DOHH2 (cell line): Measurements from ENCODE around the gene LTB4R2.

ENCODE experiments used
- H3F3A ChIP-seq: fragments of 200-600 bp; sonication (generic), shearing (Covaris generic); 2 replicates; pipeline ENCODE4 v1.6.0; 2016; ENCODE audit warnings: antibody characterized with exemption, mild to moderate bottlenecking; ENCODE audit not compliant: control insufficient read depth, insufficient read depth
- H3K27ac ChIP-seq: fragments of 200-600 bp; sonication (generic); 2 replicates; pipeline ENCODE4 v1.5.1; 2014; ENCODE audit warnings: low read depth, mild to moderate bottlenecking, low read length, moderate library complexity
- H3K27me3 ChIP-seq: fragments of 200-600 bp; sonication (generic); 2 replicates; pipeline ENCODE4 v1.6.1; 2014; ENCODE audit warnings: mild to moderate bottlenecking, low read length, mixed read lengths; ENCODE audit not compliant: control insufficient read depth
- H3K36me3 ChIP-seq: fragments of 200-600 bp; sonication (generic); 2 replicates; pipeline ENCODE4 v1.6.1; 2014; ENCODE audit warnings: mild to moderate bottlenecking, low read length, moderate library complexity, mixed read lengths; ENCODE audit not compliant: control insufficient read depth
- H3K4me1 ChIP-seq: fragments of 200-600 bp; sonication (generic); 2 replicates; pipeline ENCODE4 v1.6.1; 2014; ENCODE audit warnings: mild to moderate bottlenecking, low read length, mixed read lengths; ENCODE audit not compliant: control insufficient read depth
- H3K4me2 ChIP-seq: fragments of 200-600 bp; sonication (generic); 2 replicates; pipeline ENCODE4 v1.6.0; 2014; ENCODE audit warnings: mild to moderate bottlenecking, low read length, moderate library complexity
- H3K4me3 ChIP-seq: fragments of 200-600 bp; sonication (generic); 2 replicates; pipeline ENCODE4 v1.5.1; 2014; ENCODE audit warnings: mild to moderate bottlenecking, low read length, mixed read lengths
- H3K79me2 ChIP-seq: fragments of 200-600 bp; sonication (generic); 2 replicates; pipeline ENCODE4 v1.6.1; 2014; ENCODE audit warnings: mild to moderate bottlenecking, low read length, mixed read lengths; ENCODE audit not compliant: control insufficient read depth
- H3K9me2 ChIP-seq: fragments of 200-600 bp; sonication (generic); replicated peaks from 2 replicates; pipeline ENCODE4 v1.6.1; 2014; ENCODE audit warnings: mild to moderate bottlenecking, low read length, mixed read lengths; ENCODE audit not compliant: control insufficient read depth
- H3K9me3 ChIP-seq: fragments of 200-600 bp; sonication (generic); 2 replicates; pipeline ENCODE4 v1.6.1; 2014; ENCODE audit warnings: antibody characterized with exemption, low read length, mixed read lengths; ENCODE audit not compliant: control insufficient read depth, insufficient read depth
- H4K20me1 ChIP-seq: fragments of 200-600 bp; sonication (generic); 2 replicates; pipeline ENCODE4 v1.6.0; 2014; ENCODE audit warnings: low read depth, mild to moderate bottlenecking, antibody characterized with exemption, low read length, moderate library complexity; ENCODE audit not compliant: control insufficient read depth, insufficient read depth
- CTCF ChIP-seq: fragments of 200-600 bp; sonication (generic); IDR thresholded peaks from one replicate; pipeline ENCODE4 v1.5.1; 2014; ENCODE audit warnings: antibody characterized with exemption, mild to moderate bottlenecking, low read depth, low read length; ENCODE audit not compliant: poor library complexity, severe bottlenecking
- EZH2phosphoT487 ChIP-seq: fragments of 200-600 bp; sonication (generic); IDR thresholded peaks from 2 replicates; pipeline ENCODE4 v1.6.1; 2017; ENCODE audit warnings: borderline replicate concordance, mild to moderate bottlenecking, antibody characterized with exemption, low read length, moderate library complexity, mixed read lengths

LTB4R2 gene, protein sequence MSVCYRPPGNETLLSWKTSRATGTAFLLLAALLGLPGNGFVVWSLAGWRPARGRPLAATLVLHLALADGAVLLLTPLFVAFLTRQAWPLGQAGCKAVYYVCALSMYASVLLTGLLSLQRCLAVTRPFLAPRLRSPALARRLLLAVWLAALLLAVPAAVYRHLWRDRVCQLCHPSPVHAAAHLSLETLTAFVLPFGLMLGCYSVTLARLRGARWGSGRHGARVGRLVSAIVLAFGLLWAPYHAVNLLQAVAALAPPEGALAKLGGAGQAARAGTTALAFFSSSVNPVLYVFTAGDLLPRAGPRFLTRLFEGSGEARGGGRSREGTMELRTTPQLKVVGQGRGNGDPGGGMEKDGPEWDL

DNA sequence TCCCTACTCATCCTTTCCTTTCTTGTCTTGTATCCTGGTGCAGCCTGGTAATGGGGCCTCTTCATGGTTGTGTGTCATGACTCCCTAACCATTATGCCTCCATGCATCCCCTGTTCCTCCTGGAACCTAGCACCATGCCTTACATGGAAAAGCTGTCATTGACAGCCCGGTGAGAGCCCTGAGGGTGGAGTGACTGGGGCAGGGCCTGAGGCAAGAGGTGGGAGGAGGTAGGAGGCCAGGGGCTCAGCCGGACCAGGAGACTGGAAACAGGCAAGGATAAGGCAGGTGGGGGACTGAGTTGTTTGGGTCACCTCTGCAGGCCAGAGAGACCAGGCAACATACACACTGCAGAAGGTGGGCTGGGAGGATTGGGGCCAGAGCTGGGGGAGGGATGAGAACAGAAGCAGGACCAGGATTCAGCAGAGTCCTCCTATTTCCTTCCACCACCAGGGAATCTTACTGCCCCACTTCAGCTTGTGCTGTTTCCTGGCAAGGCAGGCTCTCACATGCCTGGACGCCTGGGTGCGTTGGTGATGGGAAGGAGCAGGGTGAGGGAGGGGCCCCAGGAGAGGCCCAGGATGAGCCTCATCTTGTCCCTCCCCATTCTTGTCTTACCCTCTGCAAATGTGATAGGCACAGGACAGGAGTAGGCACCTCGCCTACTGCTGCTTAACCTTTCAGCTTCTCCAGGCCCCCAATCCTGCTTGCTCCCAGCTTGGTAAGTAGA, at the start of gene LTB4R2:
Gene LTB4R2, plus strand, starts transcription at position 603 of the 727 bp plus-strand sequence. CDS start 525 bp downstream, outside the sequence.
- Histone ChIP-seq H3K9me3 (no peaks in the 10 kb centered on the region), H3K4me1 (peaks cover 44% of the 10 kb centered on the region), H3K4me2 (peak within 1 kb of the TSS; percentile 61), H3K4me3 (peak within 1 kb of the TSS; percentile 50), H3K9me2 (no peaks in the 10 kb centered on the region), H3K27ac (peak within 1 kb of the TSS; percentile 28), H3F3A (peaks cover 10% of the 10 kb centered on the region; the same call in 1 of the 2 replicates), H3K36me3 (peaks cover 73% of the 10 kb centered on the region), H4K20me1 (no peaks in the 10 kb centered on the region), H3K79me2 (0 out of 2 replicates have a peak, but pooled peaks cover 2% of the 10 kb centered on the region), H3K27me3 (no peaks in the 10 kb centered on the region)
- no peak for TF ChIP-seq EZH2phosphoT487
- no peak for TF ChIP-seq CTCF

GRCh38 chr14:24260780-24261157, 49.2 kb upstream of the LTB4R2 start:
- Histone ChIP-seq H3F3A (peaks cover 3% of the 10 kb centered on the region; the same call in 1 of the 2 replicates), H3K36me3 (no peaks in the 10 kb centered on the region), H3K4me1 (no peaks in the 10 kb centered on the region), H3K4me3 (no peak overlapping the region), H3K9me3 (no peaks in the 10 kb centered on the region), H3K9me2 (no peaks in the 10 kb centered on the region), H3K4me2 (no peak overlapping the region), H3K27me3 (no peaks in the 10 kb centered on the region), H4K20me1 (no peaks in the 10 kb centered on the region), H3K27ac (no peak overlapping the region), H3K79me2 (no peaks in the 10 kb centered on the region)
- TF ChIP-seq CTCF (no peak), EZH2phosphoT487 (no peak)

DNA sequence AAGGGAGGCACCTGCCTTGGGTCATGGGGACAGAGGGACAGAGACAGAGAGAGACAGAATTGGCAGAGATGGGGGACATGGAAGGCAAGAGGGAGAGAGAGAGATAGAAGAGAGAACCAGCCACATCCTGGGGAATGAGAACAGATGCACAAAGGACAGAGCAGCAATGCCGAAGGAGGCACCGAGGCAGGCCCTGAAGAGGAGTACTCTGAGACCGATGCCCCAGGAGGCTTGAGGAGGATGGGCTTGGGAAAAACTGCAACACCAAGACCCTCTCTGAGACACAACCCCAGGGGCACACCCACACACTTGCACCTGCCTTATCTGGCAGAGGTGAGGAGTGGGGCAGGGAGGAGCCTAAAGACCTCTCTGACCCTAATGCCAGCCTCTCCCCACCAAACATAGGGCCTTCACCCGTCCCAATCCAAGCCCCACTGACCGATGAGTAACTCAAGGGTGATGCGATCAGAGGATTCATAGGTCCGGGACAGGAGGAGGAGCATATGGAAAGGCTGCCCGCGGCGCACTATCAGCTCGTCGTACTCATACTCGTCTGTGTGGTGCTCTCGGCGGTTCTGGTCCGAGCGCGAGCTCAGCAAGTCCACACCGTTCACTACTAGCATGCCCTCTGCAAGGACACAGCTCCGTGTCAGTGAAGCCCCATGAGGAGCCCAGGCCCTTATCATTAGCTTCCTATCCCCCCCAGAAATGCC, 48.5 kb upstream of the LTB4R2 start:
- H3K79me2 ChIP-seq, result no peaks in the 10 kb centered on the region
- H3K4me1 ChIP-seq, result no peaks in the 10 kb centered on the region
- TF ChIP-seq CTCF, result no peak
- TF ChIP-seq EZH2phosphoT487, result no peak
- H3F3A ChIP-seq, result peaks cover 3% of the 10 kb centered on the region; the same call in 1 of the 2 replicates
- no peak overlapping the region for H3K4me3 ChIP-seq
- no peaks in the 10 kb centered on the region for H3K36me3 ChIP-seq
- H3K4me2 ChIP-seq, result no peak overlapping the region
- no peaks in the 10 kb centered on the region for H3K9me2 ChIP-seq
- no peaks in the 10 kb centered on the region for H4K20me1 ChIP-seq
- no peaks in the 10 kb centered on the region for H3K27me3 ChIP-seq
- H3K27ac ChIP-seq, result no peak overlapping the region
- H3K9me3 ChIP-seq, result no peaks in the 10 kb centered on the region
